Measurements from ENCODE around the gene DTNBP1.

- TF ChIP-seq CTCF (conservative IDR thresholded peaks at IDR 0.05; ENCODE audit: low read depth, low read length) (no peak), EZH2 (IDR thresholded peaks at IDR 0.05; ENCODE audit: borderline replicate concordance, low read depth, low read length, poor library complexity, severe bottlenecking) (no peak)
Measured at GRCh38 chr6:15510121-15510520, 152.7 kb downstream of the DTNBP1 start.

Measured in A673 (cell line).